ENCODE measurements around the gene GSTM2.

GRCh38 chr1:109650609-109651008 is 17.2 kb upstream of the GSTM2 start:
- TF ChIP-seq CTCF (IDR thresholded peaks at IDR 0.05 in 8 of 11, conservative IDR thresholded peaks at IDR 0.05 in 3 of 11) (no peak), POLR2A (IDR thresholded peaks at IDR 0.05) (no peak), POLR2AphosphoS5 (IDR thresholded peaks at IDR 0.05) (no peak)

All from spleen (tissue), 7 donors.